HepG2 (cell line): ENCODE measurements around the gene OAF. TPM values are rescaled to one million over a fixed set of nuclear protein-coding genes. Genes with fewer than 3 reads are reported as not detected.
A peak's percentile ranks its signal among the peaks of the same experiment; 100 is the strongest.

Source experiments
- CREB1 ChIP-seq, 2 experiments: fragments of 450-650 bp in 1 of 2; IDR thresholded peaks; 2 replicates each; pipeline ENCODE4 v1.6.1; 2016 to 2017; ENCODE audit warnings: control low read depth in 1 of 2, mild to moderate bottlenecking in 1 of 2, missing compliant biosample characterization in 1 of 2, missing genetic modification characterization in 1 of 2
- ELF3 ChIP-seq: IDR thresholded peaks from 2 replicates; pipeline ENCODE4 v1.6.1; 2016; ENCODE audit warnings: missing genetic modification reagents, missing compliant biosample characterization
- HNF1B ChIP-seq: sonication (generic); formaldehyde crosslinking; IDR thresholded peaks from 2 replicates; pipeline ENCODE4 v1.5.1; 2020; ENCODE audit warnings: mild to moderate bottlenecking, moderate library complexity, missing genetic modification reagents
- IKZF5 ChIP-seq: IDR thresholded peaks from 2 replicates; pipeline ENCODE4 v1.6.1; 2018; ENCODE audit warnings: missing genetic modification reagents, mild to moderate bottlenecking, missing compliant biosample characterization
- KLF11 ChIP-seq: IDR thresholded peaks from 2 replicates; pipeline ENCODE4 v1.6.1; 2016; ENCODE audit warnings: missing compliant biosample characterization
- MAFK ChIP-seq, 2 experiments: IDR thresholded peaks in 1 of 2; conservative IDR thresholded peaks in 1 of 2; 2 replicates each; pipeline ENCODE4 v1.6.1; 2011; ENCODE audit warnings: improper control_type of control experiment in 2 of 2, low read length in 2 of 2
- TOPORS ChIP-seq: sonication (generic); formaldehyde crosslinking; IDR thresholded peaks from 2 replicates; pipeline ENCODE4 v1.8.0; 2023; ENCODE audit warnings: mild to moderate bottlenecking, missing genetic modification reagents
- ZNF629 ChIP-seq: sonication (generic); formaldehyde crosslinking; conservative IDR thresholded peaks from 2 replicates; pipeline ENCODE4 v1.5.0; 2020; ENCODE audit warnings: missing genetic modification reagents
- ZNF776 ChIP-seq: sonication (generic); formaldehyde crosslinking; IDR thresholded peaks from 2 replicates; pipeline ENCODE4 v1.4.0; 2020; ENCODE audit warnings: mild to moderate bottlenecking, missing genetic modification reagents
- polyA plus RNA-seq, 8 experiments: library from polyadenylated mRNA; depleted of rRNA in 3 of 8; stranded (reverse) in 7 of 8; unstranded in 1 of 8; fragments of >200 nt; fragmentation: Illumina TruSeq in 4 of 8; extraction: Trizol in 4 of 8; gene quantifications; 2 replicates each; pipeline versions ENCODE4 v1.2.1 to v1.2.3, GENCODE V29; 2011 to 2016; ENCODE audit warnings: low read depth in 4 of 8, missing spikeins in 1 of 8, mixed read lengths in 1 of 8; ENCODE audit not compliant: insufficient read depth in 1 of 8
- total RNA-seq, 5 experiments: library from RNA; depleted of rRNA; stranded (reverse); fragments of >200 nt; fragmentation: Illumina TruSeq; extraction: Trizol; gene quantifications; 2 replicates each; pipeline ENCODE4 v1.2.3, GENCODE V29; 2016; ENCODE audit warnings: low read depth in 1 of 5
- TF ChIP-seq, protein P1 (sequence below): IDR thresholded peaks from 2 replicates; pipeline ENCODE4 v1.6.1; 2016; ENCODE audit warnings: low read depth
- TF ChIP-seq, protein P2 (sequence below): sonication (generic); formaldehyde crosslinking; IDR thresholded peaks from 2 replicates; pipeline ENCODE4 v1.8.1; 2023; ENCODE audit warnings: missing genetic modification reagents, mild to moderate bottlenecking, borderline replicate concordance
- TF ChIP-seq, protein P3 (sequence below): IDR thresholded peaks from 2 replicates; pipeline ENCODE4 v1.6.1; 2012; ENCODE audit warnings: low read depth, low read length, improper control_type of control experiment
- TF ChIP-seq, protein P4 (sequence below): sonication (generic); formaldehyde crosslinking; IDR thresholded peaks from 2 replicates; pipeline ENCODE4 v1.4.0; 2020; ENCODE audit warnings: mild to moderate bottlenecking, missing genetic modification reagents, borderline replicate concordance

The OAF gene
- total and polyA plus RNA-seq, 2 of the 13 experiments (the other 11 are each of a cell fraction or from before 2014, with no cell fraction given) = 63.7 to 94.6 TPM

DNA sequence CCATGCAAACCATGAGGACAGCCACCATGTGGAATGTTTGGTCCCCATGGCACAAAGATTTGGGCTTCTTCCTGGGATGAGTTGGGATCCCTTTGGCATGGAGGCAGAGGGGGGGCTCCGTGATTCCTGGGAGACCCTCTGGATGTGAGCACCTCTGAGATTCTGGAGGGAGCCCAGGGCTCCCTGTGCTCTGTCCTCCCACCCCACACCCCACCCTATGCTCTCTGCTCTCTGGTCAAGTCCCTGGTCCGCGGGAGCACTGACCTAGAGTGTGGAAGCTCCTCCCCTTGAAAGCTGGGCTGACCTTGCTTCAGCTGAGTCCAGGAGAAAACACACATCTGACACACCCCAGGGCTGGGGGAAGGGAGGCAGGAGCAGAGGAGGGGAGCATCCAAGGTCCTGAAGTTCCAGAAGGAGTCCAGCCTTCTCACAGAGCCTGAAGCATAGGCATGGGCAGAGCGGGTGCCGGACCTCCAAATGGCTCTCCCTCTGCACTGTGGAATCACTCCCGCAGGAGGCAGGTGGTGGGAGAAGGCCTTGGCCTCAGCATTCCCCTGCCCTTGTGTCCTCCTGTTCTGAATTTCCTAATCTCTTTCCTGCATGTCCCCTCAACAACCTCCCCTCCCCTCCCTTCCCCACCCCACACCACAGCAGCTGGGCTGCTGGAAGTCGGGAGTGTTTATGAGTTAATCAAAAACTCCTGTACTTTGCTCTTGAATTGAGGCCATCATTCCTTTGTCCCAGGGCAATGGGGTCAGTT is 25.7 kb upstream of the OAF start (continued):
- peak; percentile 77 for TF ChIP-seq HNF1B (CRISPR knock-in tag)
- TF ChIP-seq CREB1 (IDR thresholded peaks at IDR 0.05) = no peak
- peak; percentile 40; the same call in 1 of the 2 replicates for TF ChIP-seq CREB1 (CRISPR knock-in tag; IDR thresholded peaks at IDR 0.05)
- TF ChIP-seq TOPORS = no peak
- TF ChIP-seq ZNF776 (CRISPR knock-in tag) = 0 out of 2 replicates have a peak, but pooled peaks have one; percentile 52
- peak; percentile 1; the same call in 1 of the 2 replicates for TF ChIP-seq ZNF629
- TF ChIP-seq, protein P1, sequence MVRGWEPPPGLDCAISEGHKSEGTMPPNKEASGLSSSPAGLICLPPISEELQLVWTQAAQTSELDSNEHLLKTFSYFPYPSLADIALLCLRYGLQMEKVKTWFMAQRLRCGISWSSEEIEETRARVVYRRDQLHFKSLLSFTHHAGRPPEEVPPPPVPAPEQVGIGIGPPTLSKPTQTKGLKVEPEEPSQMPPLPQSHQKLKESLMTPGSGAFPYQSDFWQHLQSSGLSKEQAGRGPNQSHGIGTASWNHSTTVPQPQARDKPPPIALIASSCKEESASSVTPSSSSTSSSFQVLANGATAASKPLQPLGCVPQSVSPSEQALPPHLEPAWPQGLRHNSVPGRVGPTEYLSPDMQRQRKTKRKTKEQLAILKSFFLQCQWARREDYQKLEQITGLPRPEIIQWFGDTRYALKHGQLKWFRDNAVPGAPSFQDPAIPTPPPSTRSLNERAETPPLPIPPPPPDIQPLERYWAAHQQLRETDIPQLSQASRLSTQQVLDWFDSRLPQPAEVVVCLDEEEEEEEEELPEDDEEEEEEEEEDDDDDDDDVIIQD (CRISPR knock-in tag) = peak; percentile 84
- no peak for TF ChIP-seq KLF11 (CRISPR knock-in tag)
- TF ChIP-seq MAFK (conservative IDR thresholded peaks at IDR 0.05 in 1 of 2, IDR thresholded peaks at IDR 0.05 in 1 of 2; ENCODE audit: low read length in 2 of 2) = no peak
- TF ChIP-seq, protein P2, sequence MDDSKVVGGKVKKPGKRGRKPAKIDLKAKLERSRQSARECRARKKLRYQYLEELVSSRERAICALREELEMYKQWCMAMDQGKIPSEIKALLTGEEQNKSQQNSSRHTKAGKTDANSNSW = no peak
- peak; percentile 33; the same call in 1 of the 2 replicates for TF ChIP-seq ELF3 (CRISPR knock-in tag)
- TF ChIP-seq, protein P3, sequence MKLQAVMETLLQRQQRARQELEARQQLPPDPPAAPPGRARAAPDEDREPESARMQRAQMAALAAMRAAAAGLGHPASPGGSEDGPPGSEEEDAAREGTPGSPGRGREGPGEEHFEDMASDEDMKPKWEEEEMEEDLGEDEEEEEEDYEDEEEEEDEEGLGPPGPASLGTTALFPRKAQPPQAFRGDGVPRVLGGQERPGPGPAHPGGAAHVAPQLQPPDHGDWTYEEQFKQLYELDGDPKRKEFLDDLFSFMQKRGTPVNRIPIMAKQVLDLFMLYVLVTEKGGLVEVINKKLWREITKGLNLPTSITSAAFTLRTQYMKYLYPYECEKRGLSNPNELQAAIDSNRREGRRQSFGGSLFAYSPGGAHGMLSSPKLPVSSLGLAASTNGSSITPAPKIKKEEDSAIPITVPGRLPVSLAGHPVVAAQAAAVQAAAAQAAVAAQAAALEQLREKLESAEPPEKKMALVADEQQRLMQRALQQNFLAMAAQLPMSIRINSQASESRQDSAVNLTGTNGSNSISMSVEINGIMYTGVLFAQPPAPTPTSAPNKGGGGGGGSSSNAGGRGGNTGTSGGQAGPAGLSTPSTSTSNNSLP = no peak; the same call in 1 of the 2 replicates
- TF ChIP-seq, protein P4, sequence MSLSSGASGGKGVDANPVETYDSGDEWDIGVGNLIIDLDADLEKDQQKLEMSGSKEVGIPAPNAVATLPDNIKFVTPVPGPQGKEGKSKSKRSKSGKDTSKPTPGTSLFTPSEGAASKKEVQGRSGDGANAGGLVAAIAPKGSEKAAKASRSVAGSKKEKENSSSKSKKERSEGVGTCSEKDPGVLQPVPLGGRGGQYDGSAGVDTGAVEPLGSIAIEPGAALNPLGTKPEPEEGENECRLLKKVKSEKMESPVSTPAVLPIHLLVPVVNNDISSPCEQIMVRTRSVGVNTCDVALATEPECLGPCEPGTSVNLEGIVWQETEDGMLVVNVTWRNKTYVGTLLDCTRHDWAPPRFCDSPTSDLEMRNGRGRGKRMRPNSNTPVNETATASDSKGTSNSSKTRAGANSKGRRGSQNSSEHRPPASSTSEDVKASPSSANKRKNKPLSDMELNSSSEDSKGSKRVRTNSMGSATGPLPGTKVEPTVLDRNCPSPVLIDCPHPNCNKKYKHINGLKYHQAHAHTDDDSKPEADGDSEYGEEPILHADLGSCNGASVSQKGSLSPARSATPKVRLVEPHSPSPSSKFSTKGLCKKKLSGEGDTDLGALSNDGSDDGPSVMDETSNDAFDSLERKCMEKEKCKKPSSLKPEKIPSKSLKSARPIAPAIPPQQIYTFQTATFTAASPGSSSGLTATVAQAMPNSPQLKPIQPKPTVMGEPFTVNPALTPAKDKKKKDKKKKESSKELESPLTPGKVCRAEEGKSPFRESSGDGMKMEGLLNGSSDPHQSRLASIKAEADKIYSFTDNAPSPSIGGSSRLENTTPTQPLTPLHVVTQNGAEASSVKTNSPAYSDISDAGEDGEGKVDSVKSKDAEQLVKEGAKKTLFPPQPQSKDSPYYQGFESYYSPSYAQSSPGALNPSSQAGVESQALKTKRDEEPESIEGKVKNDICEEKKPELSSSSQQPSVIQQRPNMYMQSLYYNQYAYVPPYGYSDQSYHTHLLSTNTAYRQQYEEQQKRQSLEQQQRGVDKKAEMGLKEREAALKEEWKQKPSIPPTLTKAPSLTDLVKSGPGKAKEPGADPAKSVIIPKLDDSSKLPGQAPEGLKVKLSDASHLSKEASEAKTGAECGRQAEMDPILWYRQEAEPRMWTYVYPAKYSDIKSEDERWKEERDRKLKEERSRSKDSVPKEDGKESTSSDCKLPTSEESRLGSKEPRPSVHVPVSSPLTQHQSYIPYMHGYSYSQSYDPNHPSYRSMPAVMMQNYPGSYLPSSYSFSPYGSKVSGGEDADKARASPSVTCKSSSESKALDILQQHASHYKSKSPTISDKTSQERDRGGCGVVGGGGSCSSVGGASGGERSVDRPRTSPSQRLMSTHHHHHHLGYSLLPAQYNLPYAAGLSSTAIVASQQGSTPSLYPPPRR = peak; percentile 84
- peak; percentile 46 for TF ChIP-seq IKZF5 (CRISPR knock-in tag)
